Renal cortex interstitium (tissue), 11 donors: Measurements from ENCODE around the gene IGFBP4. TPM values are rescaled to one million over a fixed set of nuclear protein-coding genes. Genes with fewer than 3 reads are reported as not detected.

ENCODE experiments used
- DNase-seq, 11 donors: peaks; one replicate each; pipeline ENCODE4 v3.0.0-alpha.2; 2013; ENCODE audit warnings: low read depth in 9 of 11, low spot score in 4 of 11; ENCODE audit errors: extremely low read depth in 1 of 11
- polyA plus RNA-seq, 3 donors: library from polyadenylated mRNA; unstranded; fragments of 120-200 nt; gene quantifications; one replicate each; pipeline ENCODE4 v1.2.1, GENCODE V29; 2013; ENCODE audit not compliant: insufficient read length in 3 of 3

Gene IGFBP4
- polyA plus RNA-seq, 3 donors = 336 to 355 (median 341) TPM

DNA sequence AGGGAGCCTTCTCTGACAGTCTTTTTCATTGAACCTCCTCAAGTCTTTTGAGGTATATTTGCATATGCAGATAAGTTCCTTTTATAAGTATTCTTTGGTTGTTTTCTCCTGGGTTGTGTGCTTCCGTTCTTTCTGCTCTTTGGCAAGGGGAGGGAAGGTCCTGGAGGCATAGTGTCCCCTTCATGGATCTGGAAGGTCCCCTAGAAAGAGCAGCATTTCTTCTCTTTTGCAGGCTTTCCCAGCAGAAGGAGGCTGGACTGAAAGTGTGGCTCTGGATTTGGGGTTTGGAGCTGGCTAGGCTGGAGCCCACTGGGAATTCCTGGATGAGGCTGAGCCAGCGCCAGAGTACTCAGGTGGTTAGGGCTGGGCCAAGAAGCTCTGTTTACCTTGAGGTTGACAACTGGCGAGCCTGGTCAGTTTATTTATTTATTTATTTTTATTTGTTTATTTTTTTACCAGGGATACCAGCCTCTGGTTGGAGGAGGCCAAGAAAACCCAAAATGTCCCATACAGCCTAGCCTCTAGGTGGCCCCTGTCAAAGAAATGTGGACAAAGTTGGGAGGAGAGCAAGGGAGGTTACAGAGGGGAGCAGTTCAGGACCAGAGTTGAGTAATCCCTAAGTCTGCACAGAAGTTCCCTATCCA lies 20.1 kb upstream of the IGFBP4 start:
- DNase-seq = no peak

DNA sequence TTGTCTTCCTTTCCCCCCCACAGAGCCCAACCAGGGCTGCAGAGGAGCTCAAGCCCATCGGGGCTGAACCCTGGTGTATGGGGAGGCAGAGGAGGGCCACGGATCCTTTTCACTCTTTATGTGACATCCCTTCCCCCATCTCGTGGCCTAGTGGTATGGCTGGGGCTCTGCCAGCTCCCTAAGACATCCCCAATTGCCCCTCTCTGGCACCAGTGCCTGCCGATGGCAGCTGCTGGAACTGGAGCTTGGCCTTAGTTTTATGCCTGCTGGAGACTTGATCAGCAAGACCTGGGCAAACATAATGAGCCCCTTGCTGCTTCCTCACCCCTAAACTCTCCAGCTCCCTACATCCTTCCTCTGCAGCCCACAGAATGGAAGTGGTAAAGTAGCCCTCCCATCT lies 17.5 kb upstream of the IGFBP4 start:
- no peak for DNase-seq

- no peak for DNase-seq
Observed at GRCh38 chr17:40427002-40427491, 16.2 kb upstream of the IGFBP4 start.

DNA sequence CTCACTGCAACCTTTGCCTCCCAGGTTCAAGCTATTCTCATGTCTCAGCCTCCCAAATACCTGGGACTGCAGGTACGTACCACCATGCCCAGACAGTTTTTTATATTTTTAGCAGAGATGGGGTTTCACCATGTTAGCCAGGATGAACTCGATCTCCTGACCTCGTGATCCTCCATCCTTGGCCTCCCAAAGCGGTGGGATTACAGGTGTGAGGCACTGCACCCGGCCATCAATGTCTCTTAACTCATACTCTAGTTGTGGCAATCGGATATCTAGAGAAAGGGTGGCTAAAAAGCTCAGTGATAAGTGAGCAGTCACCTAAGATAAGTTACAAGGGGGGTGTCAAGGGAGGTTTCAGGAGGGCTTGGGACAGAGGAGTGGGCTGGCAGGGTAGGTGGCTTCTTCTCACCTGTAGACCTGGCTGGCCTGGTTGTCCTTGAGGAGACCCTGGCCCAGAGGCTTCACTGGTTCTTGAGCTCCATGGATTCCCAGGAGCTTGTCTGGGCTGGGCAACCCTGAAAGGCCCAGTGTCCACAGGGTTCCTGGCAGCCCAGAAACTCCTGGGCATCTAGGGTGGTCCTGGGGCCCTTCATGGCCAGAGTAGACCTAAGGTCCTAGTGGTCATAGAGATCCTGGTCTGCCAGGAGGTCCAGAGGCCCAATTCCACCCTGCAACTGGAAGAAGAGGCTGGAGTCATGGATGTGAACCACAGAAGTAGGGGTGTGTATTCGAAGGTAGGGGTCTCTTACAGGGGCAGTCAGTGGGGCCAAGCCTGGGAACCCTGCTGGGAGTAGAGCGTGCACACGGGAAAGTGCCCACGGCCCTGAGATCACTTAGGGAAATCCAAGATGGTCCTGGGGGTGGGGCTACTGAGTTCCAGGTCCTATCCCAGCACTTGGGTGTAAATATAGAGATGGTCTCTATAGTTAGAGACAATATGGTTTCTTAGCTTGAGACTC lies 12.7 kb upstream of the IGFBP4 start:
- no peak for DNase-seq

GRCh38 chr17:40431231-40431602 lies 12.0 kb upstream of the IGFBP4 start:
- DNase-seq = no peak

- no peak for DNase-seq
Observed at GRCh38 chr17:40432864-40433528, 10.3 kb upstream of the IGFBP4 start.

DNA sequence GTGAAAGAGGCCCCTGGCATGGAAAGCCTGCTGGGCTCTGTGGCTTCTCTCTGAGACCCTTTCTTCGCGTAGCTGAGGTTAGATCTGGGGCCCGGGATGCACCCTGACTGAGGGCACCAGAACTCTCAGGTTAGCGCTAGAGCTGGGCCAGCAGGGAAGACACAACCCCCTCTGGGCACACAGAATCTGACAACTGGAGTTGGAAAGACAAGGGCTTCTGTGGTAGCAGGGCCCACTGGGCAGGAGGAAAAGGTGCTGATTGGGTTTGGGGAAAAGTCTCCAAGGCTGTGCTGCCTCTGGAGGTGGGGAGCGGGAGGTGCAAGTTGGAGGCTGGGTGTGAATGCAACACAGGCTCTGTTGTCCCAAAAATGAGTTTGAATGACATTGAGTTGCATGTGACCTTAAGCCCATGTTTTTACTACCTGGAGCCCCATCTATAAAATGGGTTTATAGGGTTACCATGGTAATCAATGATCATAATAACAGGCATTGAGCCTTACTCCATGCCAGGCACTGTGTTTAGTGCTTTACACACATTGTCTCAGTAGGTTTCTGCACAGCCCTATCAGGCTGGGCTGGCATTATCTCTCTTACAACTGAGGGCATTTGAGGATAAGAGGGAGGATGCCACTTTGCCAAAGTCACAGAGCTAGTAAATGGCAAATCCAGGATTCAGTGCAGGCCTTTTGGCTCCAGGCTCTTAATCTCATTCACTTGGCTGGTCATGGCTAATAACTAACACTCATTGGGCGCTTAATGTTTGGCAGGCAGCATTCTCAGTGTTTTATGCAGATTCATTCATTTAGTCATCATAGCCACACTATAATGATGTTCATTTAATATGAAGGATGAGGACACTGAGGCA lies 9.5 kb upstream of the IGFBP4 start:
- DNase-seq = no peak

GRCh38 chr17:40436636-40437035 lies 6.6 kb upstream of the IGFBP4 start:
- DNase-seq = no peak

DNA sequence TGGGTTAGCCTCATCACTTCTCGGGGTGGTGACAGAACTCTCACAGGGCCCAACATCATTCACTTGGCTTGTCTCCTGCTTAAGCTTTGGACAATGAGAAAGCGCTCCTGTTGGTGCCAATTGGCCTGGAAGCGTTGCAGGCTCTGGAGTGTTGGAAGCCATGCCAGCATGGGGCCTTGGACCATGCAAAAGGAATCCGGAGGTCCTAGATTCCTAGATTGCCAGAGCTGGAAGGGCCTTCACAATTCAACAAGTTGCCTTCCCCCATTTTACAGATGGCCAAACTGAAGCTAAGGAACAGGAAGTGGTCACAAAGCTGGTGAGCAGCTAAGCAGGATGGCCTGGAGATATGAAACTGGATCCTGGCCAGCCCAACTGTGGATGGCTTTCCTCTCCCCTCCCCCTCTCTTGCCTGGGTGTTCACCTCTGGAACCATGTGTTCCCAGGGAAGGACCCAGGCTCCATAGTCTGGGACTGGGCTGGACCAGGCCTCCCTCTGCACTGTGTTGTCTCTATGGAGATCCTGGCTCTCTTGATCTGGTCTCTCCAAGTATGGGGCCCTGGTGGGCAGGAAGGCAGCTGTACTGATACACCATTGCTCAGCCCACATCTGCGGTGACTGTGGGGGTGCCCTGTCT lies 6.0 kb upstream of the IGFBP4 start:
- no peak for DNase-seq

- no peak for DNase-seq
Observed at GRCh38 chr17:40440166-40440565, 3.1 kb upstream of the IGFBP4 start.

DNA sequence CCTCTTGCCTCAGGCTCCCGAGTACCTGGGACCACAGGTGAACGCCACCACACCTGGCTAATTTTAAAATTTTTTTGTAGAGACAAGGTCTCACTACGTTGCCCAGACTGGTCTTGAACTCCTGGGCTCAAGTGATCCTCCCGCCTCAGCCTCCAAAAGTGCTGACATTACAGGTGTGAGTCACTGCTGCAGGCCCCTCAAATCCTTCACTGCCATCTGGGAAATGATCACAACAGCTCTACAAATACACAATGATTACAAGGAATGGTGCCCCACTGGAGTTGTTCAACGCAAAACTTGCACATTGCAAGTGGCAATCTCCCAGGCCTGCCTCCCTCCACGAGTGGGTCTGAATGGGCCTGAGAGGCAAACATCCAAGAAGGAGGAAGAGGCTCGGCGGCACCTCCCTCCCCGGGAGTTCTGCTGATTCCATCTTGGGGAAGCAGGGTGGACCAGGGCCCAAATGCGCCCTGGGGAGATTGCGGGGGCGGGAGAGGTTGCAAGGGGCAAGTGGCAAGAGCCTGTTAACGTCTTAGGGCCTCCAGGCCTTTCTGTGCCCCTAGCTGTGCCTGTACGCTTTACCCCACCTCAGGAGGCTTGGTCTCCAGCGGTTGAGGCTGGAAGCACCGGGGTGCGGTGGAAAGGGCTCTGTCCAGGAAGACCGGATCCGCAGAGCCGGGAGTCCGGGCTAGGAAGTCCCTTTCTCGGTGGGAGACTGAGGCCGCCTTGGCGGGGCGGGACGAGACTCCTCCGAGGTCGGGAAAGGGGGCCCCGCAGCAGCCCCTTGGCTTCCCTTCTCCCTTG lies 656 bp upstream of the IGFBP4 start:
- DNase-seq = no peak

DNA sequence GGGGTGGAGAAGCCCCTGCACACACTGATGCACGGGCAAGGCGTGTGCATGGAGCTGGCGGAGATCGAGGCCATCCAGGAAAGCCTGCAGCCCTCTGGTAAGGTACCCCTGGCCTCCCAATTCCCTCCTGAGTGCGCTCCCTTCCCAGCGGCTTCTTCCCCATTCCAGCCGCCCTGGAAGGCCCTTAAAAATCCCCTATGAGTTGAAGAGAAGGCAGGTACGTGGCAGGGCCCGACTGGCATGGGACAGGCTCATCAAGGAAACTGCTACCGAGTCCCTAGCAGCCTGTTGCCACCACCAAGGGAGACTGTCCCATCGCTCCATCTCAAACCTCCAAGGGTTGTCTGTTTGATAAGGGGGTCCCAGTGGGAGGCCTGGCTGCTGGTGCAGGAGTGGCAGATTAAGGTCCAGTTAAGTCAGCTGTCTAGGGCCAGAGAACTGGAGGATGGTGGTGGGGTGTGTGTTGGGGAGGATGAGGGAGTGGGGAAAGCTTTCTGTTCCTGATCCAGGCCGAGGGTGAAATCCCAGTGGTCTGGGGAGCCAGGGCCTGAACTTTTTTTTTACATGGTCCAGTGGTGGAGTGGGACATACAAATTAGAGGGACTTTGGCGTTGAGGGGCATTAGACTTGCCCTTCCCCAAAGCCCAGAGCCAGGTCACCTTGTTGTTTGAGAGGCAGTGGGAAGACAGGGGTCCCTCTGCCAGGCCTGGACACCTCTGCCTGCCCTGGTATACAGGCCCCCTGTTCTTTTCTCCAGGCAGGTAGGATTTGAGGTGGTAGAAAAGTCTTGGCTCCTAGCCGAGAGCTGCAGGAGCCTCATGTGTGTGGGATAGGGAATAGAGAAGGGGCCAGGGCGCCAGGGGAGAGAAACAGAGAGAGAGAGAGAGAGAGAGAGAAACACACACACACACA lies 994 bp downstream of the IGFBP4 start:
- no peak for DNase-seq

- no peak for DNase-seq
Observed at GRCh38 chr17:40445751-40446468, 2.7 kb downstream of the IGFBP4 start.

- DNase-seq = no peak
Observed at GRCh38 chr17:40447148-40447644, 3.9 kb downstream of the IGFBP4 start.

GRCh38 chr17:40447806-40448205 lies 4.6 kb downstream of the IGFBP4 start:
- DNase-seq = no peak

DNA sequence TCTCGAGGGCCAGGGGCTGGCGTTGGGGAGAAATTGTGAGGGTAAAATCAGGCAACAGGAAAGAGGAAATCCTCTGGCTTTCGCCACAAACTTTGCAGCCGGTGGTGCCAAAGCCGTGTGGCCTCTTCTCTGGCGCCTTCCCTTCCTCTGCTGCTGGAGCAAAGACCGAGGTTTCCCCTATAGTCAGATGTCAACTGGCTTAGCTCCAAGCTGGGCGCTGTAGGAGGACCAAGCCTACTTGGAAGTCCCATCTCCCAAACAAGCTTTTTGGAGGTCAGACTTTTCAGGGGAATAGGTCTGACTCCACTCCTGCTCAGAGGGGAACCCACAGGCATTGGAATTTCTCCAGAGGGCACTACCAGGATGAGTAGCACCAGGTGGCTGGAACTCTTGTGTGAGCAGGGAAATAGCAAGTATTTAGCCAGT lies 5.0 kb downstream of the IGFBP4 start:
- DNase-seq = no peak
